Measurements from ENCODE around the gene ISOC2.

Gene ISOC2

GRCh38 chr19:55439052-55439451 is 22.4 kb downstream of the ISOC2 start:
- WGBS (ENCODE audit: insufficient coverage, insufficient read length), result no CpG with 5 or more reads among the region's 5 CpGs
- no peaks in the 10 kb centered on the region for H3K9me3 ChIP-seq (ENCODE audit: control insufficient read depth, insufficient read depth, low read length)
- peaks cover 3% of the 10 kb centered on the region; the same call in 1 of the 2 replicates for H3K4me1 ChIP-seq (ENCODE audit: control insufficient read depth, insufficient read depth, low read length)
- H3K27me3 ChIP-seq (ENCODE audit: control insufficient read depth, insufficient read depth, low read length), result peaks cover 21% of the 10 kb centered on the region
- DNase-seq (ENCODE audit: low read depth, low spot score), result no peak
- H3K27ac ChIP-seq (ENCODE audit: low read length), result no peak overlapping the region
- H3K4me3 ChIP-seq (ENCODE audit: low read length), result no peak overlapping the region
- no peaks in the 10 kb centered on the region for H3K36me3 ChIP-seq (ENCODE audit: control insufficient read depth, insufficient read depth, low read length)

DNA sequence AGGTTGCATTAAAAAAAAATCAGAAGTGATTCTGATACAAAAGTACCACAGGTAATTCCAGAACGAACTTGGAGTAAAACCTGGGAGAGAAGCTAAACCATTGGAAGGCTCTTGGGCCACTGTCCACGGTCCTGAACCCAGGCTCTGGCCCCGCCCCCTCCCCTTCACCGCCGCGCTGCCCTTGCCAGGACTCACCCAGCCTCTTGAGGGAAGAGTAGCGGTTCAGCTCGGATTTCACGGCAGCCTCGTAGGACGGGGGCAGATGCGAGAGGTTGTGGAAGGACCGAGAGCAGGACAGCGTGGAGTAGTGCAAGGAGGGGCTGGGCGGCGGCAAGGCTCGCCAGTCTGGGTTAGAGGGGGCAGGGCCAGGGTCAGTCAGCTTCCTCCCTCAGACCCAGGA is 24.0 kb downstream of the ISOC2 start:
- no CpG with 5 or more reads among the region's 17 CpGs for WGBS (ENCODE audit: insufficient coverage, insufficient read length)
- H3K4me3 ChIP-seq (ENCODE audit: low read length), result no peak overlapping the region
- H3K27me3 ChIP-seq (ENCODE audit: control insufficient read depth, insufficient read depth, low read length), result peaks cover 10% of the 10 kb centered on the region; the same call in 1 of the 2 replicates
- DNase-seq (ENCODE audit: low read depth, low spot score), result no peak
- peaks cover 3% of the 10 kb centered on the region; the same call in 1 of the 2 replicates for H3K4me1 ChIP-seq (ENCODE audit: control insufficient read depth, insufficient read depth, low read length)
- no peaks in the 10 kb centered on the region for H3K9me3 ChIP-seq (ENCODE audit: control insufficient read depth, insufficient read depth, low read length)
- no peaks in the 10 kb centered on the region; the same call in 1 of the 2 replicates for H3K36me3 ChIP-seq (ENCODE audit: control insufficient read depth, insufficient read depth, low read length)
- no peak overlapping the region for H3K27ac ChIP-seq (ENCODE audit: low read length)

- no peaks in the 10 kb centered on the region; the same call in 1 of the 2 replicates for H3K36me3 ChIP-seq (ENCODE audit: control insufficient read depth, insufficient read depth, low read length)
- peaks cover 10% of the 10 kb centered on the region; the same call in 1 of the 2 replicates for H3K27me3 ChIP-seq (ENCODE audit: control insufficient read depth, insufficient read depth, low read length)
- WGBS (ENCODE audit: insufficient coverage, insufficient read length), result no CpG with 5 or more reads among the region's 8 CpGs
- no peaks in the 10 kb centered on the region for H3K9me3 ChIP-seq (ENCODE audit: control insufficient read depth, insufficient read depth, low read length)
- H3K4me1 ChIP-seq (ENCODE audit: control insufficient read depth, insufficient read depth, low read length), result peaks cover 3% of the 10 kb centered on the region; the same call in 1 of the 2 replicates
- H3K4me3 ChIP-seq (ENCODE audit: low read length), result no peak overlapping the region
- no peak for DNase-seq (ENCODE audit: low read depth, low spot score)
- no peak overlapping the region for H3K27ac ChIP-seq (ENCODE audit: low read length)
Measured at GRCh38 chr19:55436847-55437246, 24.6 kb downstream of the ISOC2 start.

- Histone ChIP-seq H3K4me1 (ENCODE audit: control insufficient read depth, insufficient read depth, low read length) (peaks cover 3% of the 10 kb centered on the region; the same call in 1 of the 2 replicates), H3K27me3 (ENCODE audit: control insufficient read depth, insufficient read depth, low read length) (0 out of 2 replicates have a peak, but pooled peaks cover 2% of the 10 kb centered on the region), H3K9me3 (ENCODE audit: control insufficient read depth, insufficient read depth, low read length) (no peaks in the 10 kb centered on the region), H3K36me3 (ENCODE audit: control insufficient read depth, insufficient read depth, low read length) (no peaks in the 10 kb centered on the region; the same call in 1 of the 2 replicates), H3K4me3 (ENCODE audit: low read length) (no peak overlapping the region), H3K27ac (ENCODE audit: low read length) (no peak overlapping the region)
- DNase-seq (ENCODE audit: low read depth, low spot score), result no peak
- 100% methylated on average over 4 of the region's 4 CpGs for WGBS (ENCODE audit: insufficient coverage, insufficient read length)
Measured at GRCh38 chr19:55435020-55435419, 26.4 kb downstream of the ISOC2 start.

DNA sequence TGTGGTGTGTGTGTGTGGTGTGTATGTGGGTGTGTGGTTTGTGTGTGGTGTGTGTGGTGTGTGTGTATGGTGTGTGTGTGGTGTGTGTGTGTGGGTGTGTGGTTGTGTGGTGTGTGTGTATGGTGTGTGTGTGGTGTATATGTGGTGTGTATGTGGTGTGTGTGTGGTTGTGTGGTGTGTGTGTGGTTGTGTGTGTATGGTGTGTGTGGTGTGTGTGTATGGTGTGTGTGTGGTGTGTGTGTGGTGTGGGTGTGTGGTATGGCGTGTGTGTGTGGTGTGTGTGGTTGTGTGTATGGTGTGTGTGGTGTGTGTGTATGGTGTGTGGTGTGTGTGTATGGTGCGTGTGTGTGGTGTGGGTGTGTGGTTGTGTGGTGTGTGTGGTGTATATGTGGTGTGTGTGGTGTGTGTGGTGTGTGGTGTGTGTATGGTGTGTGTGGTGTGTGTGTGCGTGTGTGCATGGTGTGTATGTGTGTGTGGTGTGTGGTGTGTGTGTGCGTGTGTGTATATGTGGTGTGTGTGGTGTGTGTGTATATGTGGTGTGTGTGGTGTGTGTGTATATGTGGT is 27.0 kb downstream of the ISOC2 start:
- Histone ChIP-seq H3K4me3 (ENCODE audit: low read length) (no peak overlapping the region), H3K36me3 (ENCODE audit: control insufficient read depth, insufficient read depth, low read length) (no peaks in the 10 kb centered on the region; the same call in 1 of the 2 replicates), H3K4me1 (ENCODE audit: control insufficient read depth, insufficient read depth, low read length) (peaks cover 3% of the 10 kb centered on the region; the same call in 1 of the 2 replicates), H3K27ac (ENCODE audit: low read length) (no peak overlapping the region), H3K27me3 (ENCODE audit: control insufficient read depth, insufficient read depth, low read length) (0 out of 2 replicates have a peak, but pooled peaks cover 2% of the 10 kb centered on the region), H3K9me3 (ENCODE audit: control insufficient read depth, insufficient read depth, low read length) (no peaks in the 10 kb centered on the region)
- DNase-seq (ENCODE audit: low read depth, low spot score), result no peak
- 99% methylated on average over 4 of the region's 4 CpGs for whole genome bisulfite sequencing (ENCODE audit: insufficient coverage, insufficient read length)

DNA sequence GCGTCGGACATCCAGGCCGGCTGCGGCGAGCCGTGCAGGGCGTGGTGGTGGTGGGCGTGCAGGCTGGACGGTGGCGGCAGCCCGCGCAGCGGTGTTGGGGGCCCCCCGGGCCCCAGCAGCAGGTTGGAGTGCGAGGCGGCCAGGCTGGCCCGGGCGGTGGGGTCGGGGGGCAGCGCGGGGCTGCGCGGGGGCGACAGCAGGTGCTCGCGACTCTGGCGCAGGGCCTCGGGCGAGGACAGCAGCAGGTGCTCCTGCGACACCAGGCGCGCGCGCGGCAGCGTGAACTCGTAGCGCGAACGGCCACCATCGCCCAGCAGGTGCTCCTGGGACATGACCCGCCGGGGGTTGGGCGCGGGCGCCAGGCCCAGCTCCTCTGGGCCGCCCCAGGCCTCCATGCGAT is 28.1 kb downstream of the ISOC2 start:
- no CpG with 5 or more reads among the region's 48 CpGs for WGBS (ENCODE audit: insufficient coverage, insufficient read length)
- H3K9me3 ChIP-seq (ENCODE audit: control insufficient read depth, insufficient read depth, low read length), result no peaks in the 10 kb centered on the region
- no peak overlapping the region for H3K4me3 ChIP-seq (ENCODE audit: low read length)
- H3K27me3 ChIP-seq (ENCODE audit: control insufficient read depth, insufficient read depth, low read length), result no peaks in the 10 kb centered on the region
- no peaks in the 10 kb centered on the region; the same call in 1 of the 2 replicates for H3K36me3 ChIP-seq (ENCODE audit: control insufficient read depth, insufficient read depth, low read length)
- peaks cover 3% of the 10 kb centered on the region; the same call in 1 of the 2 replicates for H3K4me1 ChIP-seq (ENCODE audit: control insufficient read depth, insufficient read depth, low read length)
- no peak overlapping the region for H3K27ac ChIP-seq (ENCODE audit: low read length)
- DNase-seq (ENCODE audit: low read depth, low spot score), result no peak

DNA sequence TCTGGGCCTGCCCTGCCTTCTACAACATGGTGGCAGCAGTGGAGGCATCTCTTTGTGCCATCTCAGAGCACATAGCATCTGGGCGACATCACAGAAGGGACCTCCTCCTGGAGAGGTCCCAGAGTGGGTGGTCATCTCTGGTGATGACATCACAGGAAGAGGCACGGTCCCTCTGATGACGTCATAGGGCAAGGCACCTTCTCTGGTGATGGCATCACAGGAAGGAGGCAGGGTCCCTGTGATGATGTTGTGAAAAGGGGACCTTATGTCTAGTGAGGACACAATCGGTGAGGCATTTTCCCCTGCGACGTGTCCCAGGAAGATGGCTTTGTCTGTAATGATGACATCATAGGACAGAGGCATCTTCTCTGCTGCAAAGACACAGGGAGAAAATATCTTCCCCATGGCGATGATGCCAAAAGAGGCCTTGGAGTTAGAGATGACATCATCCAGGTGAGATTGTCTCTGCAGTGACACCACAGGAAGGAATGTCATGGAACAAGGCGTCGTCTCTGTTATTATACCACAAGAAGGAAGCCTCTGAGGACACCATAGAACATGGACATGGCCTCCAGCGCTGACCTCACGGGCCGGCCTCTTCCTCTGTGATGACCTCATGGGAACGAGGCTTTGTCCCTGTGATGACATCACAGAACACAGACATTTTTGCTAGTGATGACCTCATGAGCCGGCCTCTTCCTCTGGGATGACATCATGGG is 29.0 kb downstream of the ISOC2 start:
- no peak for DNase-seq (ENCODE audit: low read depth, low spot score)
- H3K4me3 ChIP-seq (ENCODE audit: low read length), result no peak overlapping the region
- no peak overlapping the region for H3K27ac ChIP-seq (ENCODE audit: low read length)
- H3K36me3 ChIP-seq (ENCODE audit: control insufficient read depth, insufficient read depth, low read length), result no peaks in the 10 kb centered on the region; the same call in 1 of the 2 replicates
- WGBS (ENCODE audit: insufficient coverage, insufficient read length), result no CpG with 5 or more reads among the region's 14 CpGs
- H3K27me3 ChIP-seq (ENCODE audit: control insufficient read depth, insufficient read depth, low read length), result no peaks in the 10 kb centered on the region
- no peaks in the 10 kb centered on the region for H3K9me3 ChIP-seq (ENCODE audit: control insufficient read depth, insufficient read depth, low read length)
- no peaks in the 10 kb centered on the region for H3K4me1 ChIP-seq (ENCODE audit: control insufficient read depth, insufficient read depth, low read length)

GRCh38 chr19:55431183-55431582 is 30.3 kb downstream of the ISOC2 start:
- Histone ChIP-seq H3K4me1 (ENCODE audit: control insufficient read depth, insufficient read depth, low read length) (no peaks in the 10 kb centered on the region), H3K27me3 (ENCODE audit: control insufficient read depth, insufficient read depth, low read length) (no peaks in the 10 kb centered on the region), H3K4me3 (ENCODE audit: low read length) (no peak overlapping the region), H3K36me3 (ENCODE audit: control insufficient read depth, insufficient read depth, low read length) (no peaks in the 10 kb centered on the region; the same call in 1 of the 2 replicates), H3K27ac (ENCODE audit: low read length) (no peak overlapping the region), H3K9me3 (ENCODE audit: control insufficient read depth, insufficient read depth, low read length) (no peaks in the 10 kb centered on the region)
- no CpG with 5 or more reads among the region's 1 CpG for WGBS (ENCODE audit: insufficient coverage, insufficient read length)
- no peak for DNase-seq (ENCODE audit: low read depth, low spot score)

DNA sequence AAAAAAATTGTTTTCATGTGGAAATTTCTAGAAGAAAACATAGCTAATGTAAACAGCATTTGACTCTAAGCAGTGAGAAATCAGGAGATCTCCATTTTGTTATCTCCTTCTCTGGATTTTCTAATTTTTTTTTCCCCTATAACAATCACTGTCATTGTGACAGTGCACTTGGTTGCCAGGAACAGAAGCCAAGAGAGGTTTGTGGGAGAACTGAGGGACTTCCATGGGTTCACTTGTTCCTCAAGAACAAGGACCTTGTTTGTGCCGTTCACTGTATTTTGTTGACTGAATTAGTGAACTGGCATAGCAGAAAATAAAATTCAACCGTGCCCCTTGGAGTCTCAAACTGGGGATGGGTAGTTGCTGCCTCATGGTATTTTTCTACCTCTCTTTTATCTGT is 35.4 kb downstream of the ISOC2 start:
- no peak overlapping the region for H3K4me3 ChIP-seq (ENCODE audit: low read length)
- H3K4me1 ChIP-seq (ENCODE audit: control insufficient read depth, insufficient read depth, low read length), result no peaks in the 10 kb centered on the region; the same call in 1 of the 2 replicates
- DNase-seq (ENCODE audit: low read depth, low spot score), result no peak
- no peaks in the 10 kb centered on the region for H3K36me3 ChIP-seq (ENCODE audit: control insufficient read depth, insufficient read depth, low read length)
- no peaks in the 10 kb centered on the region for H3K9me3 ChIP-seq (ENCODE audit: control insufficient read depth, insufficient read depth, low read length)
- no peaks in the 10 kb centered on the region for H3K27me3 ChIP-seq (ENCODE audit: control insufficient read depth, insufficient read depth, low read length)
- WGBS (ENCODE audit: insufficient coverage, insufficient read length), result no CpG with 5 or more reads among the region's 2 CpGs
- H3K27ac ChIP-seq (ENCODE audit: low read length), result no peak overlapping the region

- no peaks in the 10 kb centered on the region for H3K9me3 ChIP-seq (ENCODE audit: control insufficient read depth, insufficient read depth, low read length)
- H3K4me1 ChIP-seq (ENCODE audit: control insufficient read depth, insufficient read depth, low read length), result no peaks in the 10 kb centered on the region; the same call in 1 of the 2 replicates
- H3K4me3 ChIP-seq (ENCODE audit: low read length), result no peak overlapping the region
- H3K27me3 ChIP-seq (ENCODE audit: control insufficient read depth, insufficient read depth, low read length), result no peaks in the 10 kb centered on the region
- H3K36me3 ChIP-seq (ENCODE audit: control insufficient read depth, insufficient read depth, low read length), result no peaks in the 10 kb centered on the region
- WGBS (ENCODE audit: insufficient coverage, insufficient read length), result no CpG with 5 or more reads among the region's 3 CpGs
- DNase-seq (ENCODE audit: low read depth, low spot score), result no peak
- H3K27ac ChIP-seq (ENCODE audit: low read length), result no peak overlapping the region
Measured at GRCh38 chr19:55424518-55424917, 36.9 kb downstream of the ISOC2 start.

All from iPS DF 6.9 (cell line).